ENCODE results near the gene SNX18.

DNA sequence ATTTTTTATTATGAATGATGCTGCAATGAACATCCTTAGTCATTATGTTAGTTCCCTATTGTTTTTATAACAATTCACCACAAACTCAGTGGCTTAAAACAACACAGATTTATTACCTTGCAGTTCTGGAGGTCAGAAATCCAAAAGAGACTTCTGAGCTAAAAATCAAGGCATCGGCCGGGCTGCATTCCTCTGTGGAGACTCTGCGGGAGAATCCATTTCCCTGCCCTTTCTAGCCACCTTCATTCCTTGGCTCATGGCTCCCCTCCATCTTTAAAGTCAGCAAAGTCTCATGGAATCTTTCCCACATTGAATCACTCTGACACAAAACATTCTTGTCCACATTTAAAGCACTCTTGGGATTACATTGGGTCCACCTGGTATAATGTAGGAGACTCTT lies 38.6 kb downstream of the SNX18 start:
- no peak for TF ChIP-seq E2F6 (IDR thresholded peaks at IDR 0.05)
- TF ChIP-seq POLR2A (IDR thresholded peaks at IDR 0.05; ENCODE audit: control extremely low read depth in 1 of 2, low read depth in 2 of 2, low read length in 2 of 2) = no peak
- TF ChIP-seq EZH2 (IDR thresholded peaks at IDR 0.05; ENCODE audit: low read depth, low read length, severe bottlenecking) = no peak
- TF ChIP-seq, protein P1, sequence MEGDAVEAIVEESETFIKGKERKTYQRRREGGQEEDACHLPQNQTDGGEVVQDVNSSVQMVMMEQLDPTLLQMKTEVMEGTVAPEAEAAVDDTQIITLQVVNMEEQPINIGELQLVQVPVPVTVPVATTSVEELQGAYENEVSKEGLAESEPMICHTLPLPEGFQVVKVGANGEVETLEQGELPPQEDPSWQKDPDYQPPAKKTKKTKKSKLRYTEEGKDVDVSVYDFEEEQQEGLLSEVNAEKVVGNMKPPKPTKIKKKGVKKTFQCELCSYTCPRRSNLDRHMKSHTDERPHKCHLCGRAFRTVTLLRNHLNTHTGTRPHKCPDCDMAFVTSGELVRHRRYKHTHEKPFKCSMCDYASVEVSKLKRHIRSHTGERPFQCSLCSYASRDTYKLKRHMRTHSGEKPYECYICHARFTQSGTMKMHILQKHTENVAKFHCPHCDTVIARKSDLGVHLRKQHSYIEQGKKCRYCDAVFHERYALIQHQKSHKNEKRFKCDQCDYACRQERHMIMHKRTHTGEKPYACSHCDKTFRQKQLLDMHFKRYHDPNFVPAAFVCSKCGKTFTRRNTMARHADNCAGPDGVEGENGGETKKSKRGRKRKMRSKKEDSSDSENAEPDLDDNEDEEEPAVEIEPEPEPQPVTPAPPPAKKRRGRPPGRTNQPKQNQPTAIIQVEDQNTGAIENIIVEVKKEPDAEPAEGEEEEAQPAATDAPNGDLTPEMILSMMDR (IDR thresholded peaks at IDR 0.05; ENCODE audit: control extremely low read depth in 1 of 3, insufficient read depth in 1 of 3, low read depth in 1 of 3, low read length in 3 of 3) = no peak
- no peak for TF ChIP-seq ZNF274 (IDR thresholded peaks at IDR 0.05; ENCODE audit: borderline replicate concordance, extremely low read depth, low read length)
- TF ChIP-seq EP300 (IDR thresholded peaks at IDR 0.05; ENCODE audit: borderline replicate concordance in 1 of 2, low read depth in 2 of 2, low read length in 2 of 2) = no peak
- no peak for TF ChIP-seq ATF3 (IDR thresholded peaks at IDR 0.05; ENCODE audit: insufficient read depth, low read depth, low read length)
- no peak for TF ChIP-seq POLR2AphosphoS5 (IDR thresholded peaks at IDR 0.05; ENCODE audit: low read depth, low read length)
- TF ChIP-seq CBX8 (IDR thresholded peaks at IDR 0.05; ENCODE audit: borderline replicate concordance, low read depth, low read length) = no peak
- TF ChIP-seq RNF2 (IDR thresholded peaks at IDR 0.05; ENCODE audit: borderline replicate concordance, low read depth, low read length, missing control alignments, poor library complexity, severe bottlenecking) = no peak
- TF ChIP-seq GABPA (IDR thresholded peaks at IDR 0.05; ENCODE audit: borderline replicate concordance, insufficient read depth, low read length) = no peak

Data from H1 (cell line).